HG03066 (cell line): Measurements from ENCODE around the gene KLHL18.
A peak's percentile ranks its signal among the peaks of the same experiment; 100 is the strongest.
"Not testable (repeated sequence)": the region's sequence is repeated elsewhere in the genome, so short reads cannot be mapped to it uniquely, and the experiment has no call there.

ENCODE experiments used
- ATAC-seq: cut with Tn5 transposase; IDR thresholded peaks from one replicate; pipeline ENCODE4 v1.9.1; 2021; ENCODE audit warnings: low read depth; ENCODE audit not compliant: unreplicated experiment

Gene KLHL18

GRCh38 chr3:47273564-47273963, 9.2 kb upstream of the KLHL18 start:
- ATAC-seq, result no peak

GRCh38 chr3:47274652-47275051, 8.1 kb upstream of the KLHL18 start:
- no peak for ATAC-seq

GRCh38 chr3:47276558-47276957, 6.2 kb upstream of the KLHL18 start:
- no peak for ATAC-seq

GRCh38 chr3:47280519-47280918, 2.2 kb upstream of the KLHL18 start:
- ATAC-seq, result no peak

GRCh38 chr3:47283193-47283537, 421 bp downstream of the KLHL18 start:
- no peak for ATAC-seq

- ATAC-seq, result no peak
Measured at GRCh38 chr3:47283591-47284364, 1.0 kb downstream of the KLHL18 start.

- no peak for ATAC-seq
Measured at GRCh38 chr3:47288966-47289910, 6.5 kb downstream of the KLHL18 start.

GRCh38 chr3:47291158-47291753, 8.5 kb downstream of the KLHL18 start:
- peak; percentile 27 for ATAC-seq

- peak; percentile 55 for ATAC-seq
Measured at GRCh38 chr3:47291754-47292420, 9.1 kb downstream of the KLHL18 start.

GRCh38 chr3:47293822-47294221, 11.1 kb downstream of the KLHL18 start:
- ATAC-seq, result no peak

GRCh38 chr3:47294392-47294791, 11.6 kb downstream of the KLHL18 start:
- no peak for ATAC-seq

- ATAC-seq, result no peak
Measured at GRCh38 chr3:47295322-47295721, 12.6 kb downstream of the KLHL18 start.

GRCh38 chr3:47295976-47296375, 13.2 kb downstream of the KLHL18 start:
- ATAC-seq, result no peak

- no peak for ATAC-seq
Measured at GRCh38 chr3:47296562-47297302, 14.0 kb downstream of the KLHL18 start.

GRCh38 chr3:47298439-47298838, 15.7 kb downstream of the KLHL18 start:
- no peak for ATAC-seq

GRCh38 chr3:47299381-47300318, 16.9 kb downstream of the KLHL18 start:
- no peak for ATAC-seq

- ATAC-seq, result no peak
Measured at GRCh38 chr3:47301456-47301855, 18.7 kb downstream of the KLHL18 start.

- no peak for ATAC-seq
Measured at GRCh38 chr3:47306022-47306421, 23.3 kb downstream of the KLHL18 start.

- ATAC-seq, result not testable (repeated sequence)
Measured at GRCh38 chr3:47309231-47309630, 26.5 kb downstream of the KLHL18 start.
